ENCODE data around the gene B4GALT2. TPM values are rescaled to one million over a fixed set of nuclear protein-coding genes. Genes with fewer than 3 reads are reported as not detected.
A peak's percentile ranks its signal among the peaks of the same experiment; 100 is the strongest.

B4GALT2 gene
- total and polyA plus RNA-seq, 2 of the 8 experiments (the other 6 are each of a cell fraction or from before 2014, with no cell fraction given) = 56.5 to 121 TPM

GRCh38 chr1:43936431-43937151 lies 42.4 kb upstream of the B4GALT2 start:
- no peaks in the 10 kb centered on the region for H3K79me1 ChIP-seq (ENCODE audit: low read depth, low read length)
- no peak overlapping the region for H3K14ac ChIP-seq (ENCODE audit: insufficient read length)
- no peak overlapping the region for H2BK120ac ChIP-seq (replicated peaks; ENCODE audit: low read depth, low read length)
- H3K9me3 ChIP-seq (ENCODE audit: insufficient read depth in 2 of 2, low read depth in 1 of 2, low read length in 1 of 2) = no peaks in the 10 kb centered on the region
- H3K27ac ChIP-seq (ENCODE audit: low read depth, low read length) = no peak overlapping the region
- H4K91ac ChIP-seq (replicated peaks; ENCODE audit: insufficient read length, low read length) = peak overlapping the region; percentile 47
- H2BK20ac ChIP-seq (ENCODE audit: low read length) = no peak overlapping the region
- H2BK12ac ChIP-seq (ENCODE audit: low read depth, low read length) = no peak overlapping the region
- no peaks in the 10 kb centered on the region; a peak in 1 of 8 replicates for H3K36me3 ChIP-seq (ENCODE audit: control insufficient read depth in 2 of 4, insufficient read depth in 4 of 4, low read length in 3 of 4)
- H2BK15ac ChIP-seq (ENCODE audit: low read length) = peak overlapping the region; percentile 81; the same call in 1 of the 2 replicates
- ChIA-PET POLR2A (ENCODE audit: partially characterized antibody) (interaction anchor here (1.2 to 8.0 kb wide), 2 partner anchors 172 to 214 kb away, joined by 3 to 89 read pairs; no protein-coding TSS in a partner anchor), CTCF (ENCODE audit: partially characterized antibody) (interaction anchor here (1.0 to 18.6 kb wide), 15 partner anchors 8 to 168 kb away, joined by 3 to 618 read pairs (median 20); partner anchors contain the start of gene IPO13)
- no peak overlapping the region for H3K56ac ChIP-seq (replicated peaks; ENCODE audit: insufficient read length, low read depth, low read length)
- H4K5ac ChIP-seq (ENCODE audit: insufficient read length, low read depth, low read length) = no peak overlapping the region
- H3K79me2 ChIP-seq (ENCODE audit: control insufficient read depth in 1 of 2, insufficient read depth in 2 of 2, low read length in 2 of 2) = no peaks in the 10 kb centered on the region
- peak overlapping the region; percentile 40 to 69 (median 48) for H3K4me3 ChIP-seq (ENCODE audit: extremely low read depth in 1 of 4, insufficient read depth in 2 of 4, low read depth in 3 of 4, low read length in 4 of 4)
- H3K4ac ChIP-seq (replicated peaks; ENCODE audit: insufficient read length, low read depth, low read length) = no peak overlapping the region
- H3K4me2 ChIP-seq (ENCODE audit: insufficient read depth in 1 of 2, low read depth in 2 of 2, low read length in 2 of 2) = peak overlapping the region; percentile 89 to 93
- peak overlapping the region; percentile 51 for H3K18ac ChIP-seq (ENCODE audit: extremely low read depth, low read length)
- H3K27me3 ChIP-seq (replicated peaks in 1 of 4; ENCODE audit: control insufficient read depth in 3 of 4, extremely low read depth in 1 of 4, insufficient read depth in 3 of 4, low read length in 3 of 4) = peaks cover 0 to 8% (median 4%) of the 10 kb centered on the region in 4 experiments; a peak in 5 of 7 replicates
- peaks cover 13 to 39% (median 31%) of the 10 kb centered on the region in 4 experiments for H3K4me1 ChIP-seq (replicated peaks in 1 of 4; ENCODE audit: control insufficient read depth in 3 of 4, insufficient read depth in 4 of 4, low read length in 3 of 4)
- FAIRE-seq = no peak
- 9% methylated on average over 51 of the region's 56 CpGs; no CpG with 5 or more reads in 1 of the 2 experiments for WGBS, 2 experiments (ENCODE audit: extremely low coverage in 1 of 2, insufficient coverage in 1 of 2, insufficient read length in 1 of 2, insufficient replicate concordance in 2 of 2, low coverage in 1 of 2, low lambda C conversion rate in 2 of 2, missing lambda C conversion rate in 1 of 2)
- no peak overlapping the region for H3K23ac ChIP-seq (ENCODE audit: insufficient read length)
- no peak overlapping the region for H4K8ac ChIP-seq (ENCODE audit: extremely low read depth, insufficient read depth, low read length)
- peak overlapping the region; percentile 44; the same call in 1 of the 2 replicates for H2BK5ac ChIP-seq (ENCODE audit: low read depth, low read length)
- H2AK5ac ChIP-seq (ENCODE audit: low read depth, low read length) = no peak overlapping the region
- H4K20me1 ChIP-seq (replicated peaks in 1 of 2; ENCODE audit: control insufficient read depth in 1 of 2, insufficient read depth in 2 of 2, low read length in 2 of 2) = peaks cover 7 to 8% of the 10 kb centered on the region in 2 experiments
- peaks cover 11% of the 10 kb centered on the region; the same call in 1 of the 2 replicates for H3K23me2 ChIP-seq (ENCODE audit: low read depth, low read length)
- DNase-seq (ENCODE audit: low read depth in 1 of 2, low spot score in 2 of 2) = peak in 1 of 2 experiments; percentile 74
- H2AFZ ChIP-seq (ENCODE audit: low read length) = no peak overlapping the region; the same call in 1 of the 2 replicates
- peak overlapping the region in 2 of 4 experiments; percentile 8 to 37; a peak in 2 of 7 replicates for H3K9ac ChIP-seq (replicated peaks in 1 of 4; ENCODE audit: extremely low read depth in 1 of 4, low read depth in 3 of 4, low read length in 3 of 4)
- no peak for TF ChIP-seq CBX5 (IDR thresholded peaks at IDR 0.05; ENCODE audit: low read depth, low read length)
- TF ChIP-seq JUN (IDR thresholded peaks at IDR 0.05; ENCODE audit: low read depth, low read length) = no peak
- peak in 2 of 3 experiments; percentile 29 to 54; a peak in 3 of 4 replicates for TF ChIP-seq CTCF (IDR thresholded peaks at IDR 0.05; ENCODE audit: control extremely low read depth in 1 of 3, insufficient read depth in 1 of 3, low read depth in 1 of 3, low read length in 3 of 3)
- peak; percentile 38; the same call in 1 of the 2 replicates for TF ChIP-seq TBP (IDR thresholded peaks at IDR 0.05; ENCODE audit: low read depth, low read length)
- TF ChIP-seq SP2 (IDR thresholded peaks at IDR 0.05; ENCODE audit: low read length) = no peak
- no peak for TF ChIP-seq SIX5 (IDR thresholded peaks at IDR 0.05; ENCODE audit: low read depth, low read length)
- TF ChIP-seq KDM4A (IDR thresholded peaks at IDR 0.05; ENCODE audit: low read depth, low read length, severe bottlenecking) = peak; percentile 74
- TF ChIP-seq GABPA (IDR thresholded peaks at IDR 0.05; ENCODE audit: borderline replicate concordance, insufficient read depth, low read length) = 0 out of 2 replicates have a peak, but pooled peaks have one; percentile 19

Data from H1 (cell line).